H9 (cell line): Measurements from ENCODE around the gene INSM2. TPM values are rescaled to one million over a fixed set of nuclear protein-coding genes. Genes with fewer than 3 reads are reported as not detected.

Experiments used
- DNase-seq: peaks from one replicate; pipeline ENCODE4 v3.0.0-alpha.2; 2017
- H2AFZ ChIP-seq: one replicate; pipeline ENCODE4 v1.6.1; 2013; ENCODE audit warnings: mild to moderate bottlenecking, low read length, control low read depth, moderate library complexity
- H2AK5ac ChIP-seq: 2 replicates; pipeline ENCODE4 v1.6.1; 2013; ENCODE audit warnings: low read length, control low read depth, mixed read lengths; ENCODE audit not compliant: insufficient read length
- H2BK120ac ChIP-seq: one replicate; pipeline ENCODE4 v1.6.1; 2013; ENCODE audit warnings: low read depth, mild to moderate bottlenecking, low read length, control low read depth, inconsistent platforms; ENCODE audit not compliant: poor library complexity, severe bottlenecking
- H2BK12ac ChIP-seq: 2 replicates; pipeline ENCODE4 v1.6.1; 2013; ENCODE audit warnings: low read length, control low read depth, mixed read lengths, low read depth; ENCODE audit not compliant: insufficient read length
- H2BK15ac ChIP-seq: 2 replicates; pipeline ENCODE4 v1.6.1; 2013; ENCODE audit warnings: low read depth, low read length, control low read depth
- H2BK20ac ChIP-seq: one replicate; pipeline ENCODE4 v1.6.1; 2013; ENCODE audit warnings: low read depth, mild to moderate bottlenecking, low read length, control low read depth, inconsistent platforms; ENCODE audit not compliant: poor library complexity, severe bottlenecking
- H2BK5ac ChIP-seq: 2 replicates; pipeline ENCODE4 v1.6.1; 2013; ENCODE audit warnings: low read length, control low read depth, mixed read lengths; ENCODE audit not compliant: insufficient read length
- H3K14ac ChIP-seq: 2 replicates; pipeline ENCODE4 v1.6.1; 2013; ENCODE audit warnings: low read length, control low read depth; ENCODE audit not compliant: insufficient read depth
- H3K18ac ChIP-seq: 2 replicates; pipeline ENCODE4 v1.6.1; 2013; ENCODE audit warnings: low read depth, mild to moderate bottlenecking, mixed read lengths, low read length, control low read depth; ENCODE audit not compliant: insufficient read length
- H3K23ac ChIP-seq: 2 replicates; pipeline ENCODE4 v1.6.1; 2013; ENCODE audit warnings: low read length, control low read depth, mixed read lengths, low read depth; ENCODE audit not compliant: insufficient read length
- H3K23me2 ChIP-seq: 2 replicates; pipeline ENCODE4 v1.6.1; 2013; ENCODE audit warnings: low read depth, mild to moderate bottlenecking, mixed read lengths, low read length, control low read depth; ENCODE audit not compliant: insufficient read length, poor library complexity, severe bottlenecking
- H3K27ac ChIP-seq: 2 replicates; pipeline ENCODE4 v1.5.1; 2013; ENCODE audit warnings: low read length, control low read depth, mixed read lengths, low read depth; ENCODE audit not compliant: insufficient read length
- H3K27me3 ChIP-seq: 2 replicates; pipeline ENCODE4 v1.6.1; 2013; ENCODE audit warnings: low read length, control low read depth, inconsistent platforms; ENCODE audit not compliant: insufficient read depth
- H3K4ac ChIP-seq: 2 replicates; pipeline ENCODE4 v1.6.1; 2013; ENCODE audit warnings: low read depth, mild to moderate bottlenecking, control low read depth, inconsistent platforms, low read length, moderate library complexity
- H3K4me1 ChIP-seq: 2 replicates; pipeline ENCODE4 v1.6.1; 2013; ENCODE audit warnings: low read length, control low read depth, inconsistent platforms; ENCODE audit not compliant: insufficient read depth
- H3K4me2 ChIP-seq: 2 replicates; pipeline ENCODE4 v1.6.1; 2013; ENCODE audit warnings: low read length, control low read depth, mixed read lengths; ENCODE audit not compliant: insufficient read length, insufficient read depth
- H3K56ac ChIP-seq: 2 replicates; pipeline ENCODE4 v1.6.1; 2013; ENCODE audit warnings: low read depth, mild to moderate bottlenecking, mixed read lengths, low read length, control low read depth; ENCODE audit not compliant: insufficient read length
- H3K79me1 ChIP-seq: 2 replicates; pipeline ENCODE4 v1.6.1; 2013; ENCODE audit warnings: low read depth, mild to moderate bottlenecking, moderate library complexity, low read length, control low read depth, inconsistent platforms; ENCODE audit not compliant: insufficient read depth, poor library complexity, severe bottlenecking
- H3K79me2 ChIP-seq: 2 replicates; pipeline ENCODE4 v1.6.1; 2013; ENCODE audit warnings: low read length, control low read depth, inconsistent platforms; ENCODE audit not compliant: insufficient read depth
- H3K9ac ChIP-seq: 2 replicates; pipeline ENCODE4 v1.6.1; 2013; ENCODE audit warnings: low read length, control low read depth, mixed read lengths; ENCODE audit not compliant: insufficient read length; ENCODE audit errors: extremely low read depth
- H3K9me3 ChIP-seq: one replicate; pipeline ENCODE4 v1.6.1; 2013; ENCODE audit warnings: low read depth, low read length, inconsistent platforms; ENCODE audit not compliant: control insufficient read depth
- H3T11ph ChIP-seq: one replicate; pipeline ENCODE4 v1.6.1; 2013; ENCODE audit warnings: mild to moderate bottlenecking, low read length, control low read depth, inconsistent platforms
- H4K20me1 ChIP-seq: one replicate; pipeline ENCODE4 v1.6.1; 2013; ENCODE audit not compliant: control insufficient read depth, insufficient read length, insufficient read depth
- H4K5ac ChIP-seq: 2 replicates; pipeline ENCODE4 v1.6.1; 2013; ENCODE audit warnings: low read depth, mild to moderate bottlenecking, mixed read lengths, low read length, control low read depth; ENCODE audit not compliant: insufficient read length
- H4K8ac ChIP-seq: replicated peaks from 2 replicates; pipeline ENCODE4 v1.6.1; 2013; ENCODE audit warnings: low read length, control low read depth, mixed read lengths, low read depth; ENCODE audit not compliant: insufficient read length
- H4K91ac ChIP-seq: 2 replicates; pipeline ENCODE4 v1.6.1; 2013; ENCODE audit warnings: low read depth, mild to moderate bottlenecking, moderate library complexity, mixed read lengths, low read length, control low read depth; ENCODE audit not compliant: insufficient read length
- H3K27ac Mint-ChIP-seq, 3 experiments: 2 replicates in 2 of 3; 3 replicates in 1 of 3; pipeline ENCODE4 v1.8.0; 2020 to 2021; ENCODE audit warnings: mixed read lengths in 3 of 3, mild to moderate bottlenecking in 1 of 3, moderate library complexity in 1 of 3
- H3K27me3 Mint-ChIP-seq: 2 replicates; pipeline ENCODE4 v1.8.0; 2021; ENCODE audit warnings: low read depth, mild to moderate bottlenecking, moderate library complexity, mixed read lengths
- H3K36me3 Mint-ChIP-seq, 3 experiments: 2 replicates in 2 of 3; 3 replicates in 1 of 3; pipeline ENCODE4 v1.8.0; 2020 to 2021; ENCODE audit warnings: low read depth in 3 of 3, mixed read lengths in 3 of 3; ENCODE audit not compliant: insufficient read depth in 1 of 3
- H3K4me1 Mint-ChIP-seq, 2 experiments: 2 replicates each; pipeline ENCODE4 v1.8.0; 2020; ENCODE audit warnings: mixed read lengths in 2 of 2
- H3K4me3 Mint-ChIP-seq, 2 experiments: 2 replicates in 1 of 2; 3 replicates in 1 of 2; pipeline ENCODE4 v1.8.0; 2020 to 2021; ENCODE audit warnings: mild to moderate bottlenecking in 2 of 2, mixed read lengths in 2 of 2, moderate library complexity in 1 of 2
- H3K9me3 Mint-ChIP-seq, 2 experiments: 2 replicates in 1 of 2; 3 replicates in 1 of 2; pipeline ENCODE4 v1.8.0; 2020; ENCODE audit warnings: mild to moderate bottlenecking in 2 of 2, mixed read lengths in 2 of 2, moderate library complexity in 1 of 2
- WGBS: extraction: QIAGEN DNeasy Blood & Tissue Kit; methylation state at CpG from one replicate; pipeline ENCODE4 v1.1.7; 2013; ENCODE audit warnings: missing lambda C conversion rate, low lambda C conversion rate, mixed read lengths; ENCODE audit not compliant: insufficient read length; ENCODE audit errors: extremely low coverage; 5-methylcytosine and 5-hydroxymethylcytosine counted together
- total RNA-seq: library from RNA; stranded (reverse); gene quantifications from 2 replicates; pipeline ENCODE4 v1.2.1, GENCODE V29; 2021
- TF ChIP-seq, protein P1 (sequence below): fragments of 200-600 bp; sonication (generic); conservative IDR thresholded peaks from 3 replicates; pipeline ENCODE4 v1.8.0; 2021; ENCODE audit warnings: antibody characterized with exemption, mild to moderate bottlenecking

INSM2 gene
- total RNA-seq, 1 experiment from 2014 or later, result not detected

- no peak overlapping the region for H3K4me3 Mint-ChIP-seq
- Histone ChIP-seq H3K9ac (no peak overlapping the region), H3K23me2 (no peaks in the 10 kb centered on the region), H4K8ac (no peak overlapping the region), H4K91ac (no peak overlapping the region), H2BK12ac (no peak overlapping the region), H3K27ac (no peak overlapping the region), H2BK20ac (no peak overlapping the region), H3K9me3 (no peaks in the 10 kb centered on the region), H3T11ph (no peak overlapping the region), H2AK5ac (no peak overlapping the region), H2BK5ac (no peak overlapping the region), H3K79me2 (no peaks in the 10 kb centered on the region), H3K14ac (no peak overlapping the region), H3K18ac (no peak overlapping the region), H3K56ac (no peak overlapping the region), H2BK15ac (no peak overlapping the region), H2AFZ (no peak overlapping the region), H2BK120ac (no peak overlapping the region), H3K27me3 (no peaks in the 10 kb centered on the region), H3K4me2 (no peak overlapping the region), H4K20me1 (no peaks in the 10 kb centered on the region), H3K4ac (no peak overlapping the region), H3K4me1 (no peaks in the 10 kb centered on the region), H3K79me1 (no peaks in the 10 kb centered on the region), H4K5ac (no peak overlapping the region), H3K23ac (no peak overlapping the region)
- DNase-seq, result no peak
- no peak overlapping the region for H3K27ac Mint-ChIP-seq
- no CpG with 5 or more reads among the region's 4 CpGs for WGBS
- H3K9me3 Mint-ChIP-seq, result no peaks in the 10 kb centered on the region
- H3K4me1 Mint-ChIP-seq, result peaks cover 3 to 6% of the 10 kb centered on the region in 2 experiments; a peak in 3 of 4 replicates
- H3K36me3 Mint-ChIP-seq, result no peaks in the 10 kb centered on the region
- H3K27me3 Mint-ChIP-seq, result no peaks in the 10 kb centered on the region
- TF ChIP-seq, protein P1, sequence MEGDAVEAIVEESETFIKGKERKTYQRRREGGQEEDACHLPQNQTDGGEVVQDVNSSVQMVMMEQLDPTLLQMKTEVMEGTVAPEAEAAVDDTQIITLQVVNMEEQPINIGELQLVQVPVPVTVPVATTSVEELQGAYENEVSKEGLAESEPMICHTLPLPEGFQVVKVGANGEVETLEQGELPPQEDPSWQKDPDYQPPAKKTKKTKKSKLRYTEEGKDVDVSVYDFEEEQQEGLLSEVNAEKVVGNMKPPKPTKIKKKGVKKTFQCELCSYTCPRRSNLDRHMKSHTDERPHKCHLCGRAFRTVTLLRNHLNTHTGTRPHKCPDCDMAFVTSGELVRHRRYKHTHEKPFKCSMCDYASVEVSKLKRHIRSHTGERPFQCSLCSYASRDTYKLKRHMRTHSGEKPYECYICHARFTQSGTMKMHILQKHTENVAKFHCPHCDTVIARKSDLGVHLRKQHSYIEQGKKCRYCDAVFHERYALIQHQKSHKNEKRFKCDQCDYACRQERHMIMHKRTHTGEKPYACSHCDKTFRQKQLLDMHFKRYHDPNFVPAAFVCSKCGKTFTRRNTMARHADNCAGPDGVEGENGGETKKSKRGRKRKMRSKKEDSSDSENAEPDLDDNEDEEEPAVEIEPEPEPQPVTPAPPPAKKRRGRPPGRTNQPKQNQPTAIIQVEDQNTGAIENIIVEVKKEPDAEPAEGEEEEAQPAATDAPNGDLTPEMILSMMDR, result no peak
Observed at GRCh38 chr14:35565871-35566464, 32.0 kb downstream of the INSM2 start.
